Esophagus muscularis mucosa (tissue), 2 donors: ENCODE data around the gene F11R.

ENCODE experiments used
- EP300 ChIP-seq: sonication (generic); formaldehyde crosslinking; IDR thresholded peaks from one replicate; pipeline ENCODE4 v1.6.1; 2017; ENCODE audit warnings: antibody characterized with exemption
- POLR2A ChIP-seq: fragments of 450-650 bp; IDR thresholded peaks from one replicate; pipeline ENCODE4 v1.6.1; 2017; ENCODE audit warnings: antibody characterized with exemption, moderate library complexity, mild to moderate bottlenecking, low read depth

DNA sequence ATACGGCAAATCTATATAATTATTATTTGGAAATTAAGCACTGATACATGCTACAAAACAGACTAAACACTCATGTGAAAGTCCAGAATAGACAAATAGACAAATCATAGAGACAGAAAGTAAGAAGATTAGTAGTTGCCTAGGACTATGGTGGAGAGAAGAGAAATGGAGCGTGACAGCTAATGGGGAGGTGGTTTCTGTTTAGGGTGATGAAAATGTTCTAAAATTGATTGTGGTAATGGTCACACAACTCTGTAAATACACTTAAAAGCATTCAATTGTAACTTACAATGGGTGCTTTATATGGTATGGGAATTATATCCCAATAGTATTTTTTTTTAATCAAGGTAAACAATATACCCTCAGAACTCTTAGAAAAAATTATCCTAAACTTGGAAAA, 45.9 kb downstream of the F11R start:
- TF ChIP-seq EP300 (no peak), POLR2A (no peak)
